DMS114 treated with DMSO at 0.1 percent for 48 hours (cell line): ENCODE measurements around the gene TTYH3.
"Not testable (repeated sequence)": the region's sequence is repeated elsewhere in the genome, so short reads cannot be mapped to it uniquely, and the experiment has no call there.

ENCODE experiments used
- DNase-seq: peaks from one replicate; lab custom pipeline; 2025; ENCODE audit not compliant: unreplicated experiment; lab: John Stamatoyannopoulos, UW

The TTYH3 gene

DNA sequence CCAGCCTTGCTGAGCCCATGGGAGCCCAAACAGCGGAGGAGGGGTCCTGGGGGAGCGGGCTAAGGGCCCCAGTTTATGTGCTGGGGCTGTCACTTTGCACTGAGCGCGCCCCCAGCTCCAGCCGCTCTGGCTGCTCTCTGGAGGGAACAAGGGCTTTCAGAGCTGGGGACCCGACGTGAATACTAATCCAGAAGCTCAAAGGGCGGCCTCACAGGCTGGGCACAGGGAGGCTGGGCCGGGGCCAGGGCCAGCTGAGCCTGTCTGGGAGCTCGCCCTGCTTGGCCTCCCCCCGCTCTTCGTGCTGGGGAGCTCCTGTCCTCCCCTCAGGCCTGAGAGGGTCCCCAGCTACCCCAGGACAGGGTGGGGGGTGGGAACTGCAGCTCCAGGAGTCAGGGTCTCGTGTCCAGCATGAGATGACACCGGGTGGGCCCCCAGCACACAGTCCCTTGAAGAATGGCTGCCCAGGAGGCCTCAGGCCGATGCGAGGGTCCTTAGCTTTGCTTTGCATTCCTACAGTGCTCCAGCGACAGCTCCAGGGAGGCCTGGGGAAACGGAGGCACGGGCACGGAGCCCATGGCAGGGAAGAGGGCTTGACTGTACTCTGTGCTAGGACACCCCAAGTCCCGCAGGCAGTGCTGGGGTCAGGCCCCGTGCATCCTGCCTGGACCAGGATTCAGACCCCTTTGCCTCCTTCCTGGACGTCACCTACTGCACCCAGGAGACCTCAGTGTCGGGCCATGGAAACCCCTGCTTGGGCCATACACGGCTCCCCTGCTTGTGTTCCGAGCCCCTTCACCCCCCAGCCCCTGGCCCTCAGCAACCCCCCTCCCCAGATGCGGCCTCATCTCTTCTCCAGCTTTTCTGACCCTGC lies 50.4 kb downstream of the TTYH3 start:
- DNase-seq, result no peak

DNA sequence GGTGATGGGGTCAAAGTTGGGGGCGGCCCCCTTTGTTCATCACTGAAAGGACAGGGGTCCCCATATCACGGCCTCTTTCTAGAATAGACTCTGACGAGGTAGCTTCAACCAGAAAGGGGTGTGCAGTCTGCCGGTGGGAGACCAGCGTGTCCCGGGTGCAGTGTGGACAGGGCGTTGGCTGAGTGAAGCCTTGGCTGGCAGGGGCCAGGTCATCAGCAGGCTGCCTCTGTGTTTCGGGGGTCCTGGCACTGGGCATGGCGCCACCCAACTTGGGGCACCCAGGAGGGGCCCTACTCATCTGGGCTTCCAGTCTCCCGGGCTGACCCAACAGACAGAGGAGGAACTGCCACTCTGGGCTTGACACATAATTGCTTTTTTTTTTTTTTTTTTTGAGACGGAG lies 52.7 kb downstream of the TTYH3 start:
- DNase-seq, result no peak

DNA sequence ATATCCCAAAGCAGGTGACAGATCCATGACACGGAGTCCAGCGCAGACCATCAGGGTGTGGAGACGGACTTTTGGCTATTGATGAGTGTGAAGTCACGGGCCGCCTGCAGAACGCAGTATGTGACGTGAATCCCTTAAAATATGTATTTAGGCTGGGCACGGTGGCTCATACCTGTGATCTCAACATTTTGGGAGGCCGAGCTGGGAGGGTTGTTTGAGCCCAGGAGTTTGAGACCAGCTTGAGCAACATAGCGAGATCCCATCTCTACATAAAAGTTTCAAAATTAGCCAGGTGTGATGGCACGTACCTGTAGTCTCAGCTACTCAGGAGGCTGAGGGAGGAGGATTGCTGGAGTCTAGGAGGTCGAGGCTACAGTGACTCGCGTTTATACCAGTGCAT lies 54.3 kb downstream of the TTYH3 start:
- DNase-seq, result no peak

DNA sequence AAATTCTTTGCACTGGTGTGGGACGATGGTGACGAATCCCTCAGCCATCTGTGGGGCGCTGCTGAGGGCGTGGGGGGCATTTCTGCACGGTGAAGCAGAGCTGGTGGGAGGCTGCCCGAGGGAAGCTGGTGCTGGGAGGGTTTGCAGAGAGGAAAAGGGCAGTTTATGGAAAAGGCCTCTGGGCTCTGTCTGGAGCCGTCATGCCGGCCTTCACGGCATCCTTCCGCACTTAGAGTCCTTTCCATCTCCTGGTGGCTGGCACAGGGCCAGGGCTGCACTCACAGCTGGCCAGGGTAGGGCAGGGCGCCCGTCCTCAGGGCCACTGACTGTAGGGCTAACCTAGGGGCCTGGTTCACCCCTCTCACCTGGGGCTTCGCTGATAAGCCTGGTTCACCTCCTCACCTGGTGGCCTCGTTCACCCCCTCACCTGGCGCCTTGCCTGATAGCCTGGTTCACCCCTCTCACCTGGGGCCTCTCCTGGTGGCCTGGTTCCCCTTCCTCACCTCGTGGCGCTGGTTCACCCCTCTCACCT lies 55.6 kb downstream of the TTYH3 start:
- no peak for DNase-seq

DNA sequence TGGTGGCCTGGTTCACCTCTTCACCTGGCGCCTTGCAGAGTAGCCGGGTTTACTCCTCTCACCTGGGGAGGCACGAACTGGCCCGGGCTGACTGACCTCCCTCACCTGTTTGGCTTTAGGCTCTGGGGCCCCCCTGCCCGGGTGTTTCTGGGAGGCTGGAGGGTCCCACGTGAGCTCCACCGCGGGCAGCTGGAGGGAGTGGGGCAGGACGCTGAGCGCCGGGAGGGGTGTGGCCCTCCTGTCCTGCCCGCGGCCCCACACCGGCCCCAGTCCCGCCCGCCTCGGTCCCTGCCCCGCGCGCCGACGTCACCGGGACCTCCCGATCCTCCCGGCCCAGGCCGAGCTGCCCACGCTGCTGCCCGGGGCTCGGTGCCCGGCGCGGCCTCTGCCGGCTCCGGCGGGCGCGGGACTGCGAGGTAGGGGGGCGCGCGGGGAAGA lies 56.1 kb downstream of the TTYH3 start, which contains the start of gene AMZ1:
Gene AMZ1 (plus strand): TSS at position 322 of the 438 bp plus-strand sequence. CDS start 12,250 bp downstream, outside the sequence.
- no peak for DNase-seq

DNA sequence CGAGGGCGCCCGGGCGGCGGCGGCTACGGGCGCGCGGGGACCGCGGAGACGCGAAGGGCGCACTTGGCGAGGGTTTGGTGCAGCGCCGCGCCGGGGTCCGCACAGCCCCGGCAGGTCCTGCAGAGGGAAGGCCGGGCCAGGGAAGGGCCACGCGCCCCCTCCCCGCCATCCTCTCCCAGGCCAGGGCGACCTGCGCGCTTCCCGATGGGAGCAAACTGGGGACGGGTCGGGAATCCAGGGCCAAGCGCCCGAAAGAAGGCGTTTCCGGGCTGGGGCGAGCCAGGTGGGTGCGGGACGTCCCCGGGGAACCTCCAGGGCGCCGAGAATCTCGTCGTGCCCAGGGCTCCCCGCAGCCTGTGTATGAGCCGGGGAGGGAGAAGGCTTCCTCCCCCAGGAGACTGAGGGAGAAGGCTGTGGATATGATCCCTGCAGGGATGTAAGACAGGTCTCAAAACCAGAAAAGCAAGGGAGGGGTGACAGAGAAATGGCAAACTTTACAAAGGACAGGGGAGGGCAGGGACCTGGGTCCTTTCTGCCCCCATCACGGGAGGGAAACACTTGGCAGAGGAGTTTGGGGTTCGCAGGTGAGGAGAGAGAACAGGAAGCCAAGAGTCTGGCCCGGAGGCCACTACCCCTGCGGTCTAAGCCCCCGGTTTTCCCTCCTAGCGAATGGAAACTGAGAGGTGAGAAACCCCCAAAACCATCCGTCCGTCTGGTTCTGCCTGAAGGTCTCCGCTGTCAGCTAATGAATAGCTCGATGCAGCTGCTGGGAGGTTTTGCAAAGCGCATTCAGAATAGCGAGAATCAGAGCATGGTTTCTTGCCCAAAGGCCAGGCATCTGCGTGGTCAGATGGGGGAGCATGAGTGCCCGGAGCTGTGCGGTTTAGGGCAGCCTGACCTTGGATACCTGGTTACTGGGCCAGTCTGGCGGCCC lies 56.9 kb downstream of the TTYH3 start:
- no peak for DNase-seq

DNA sequence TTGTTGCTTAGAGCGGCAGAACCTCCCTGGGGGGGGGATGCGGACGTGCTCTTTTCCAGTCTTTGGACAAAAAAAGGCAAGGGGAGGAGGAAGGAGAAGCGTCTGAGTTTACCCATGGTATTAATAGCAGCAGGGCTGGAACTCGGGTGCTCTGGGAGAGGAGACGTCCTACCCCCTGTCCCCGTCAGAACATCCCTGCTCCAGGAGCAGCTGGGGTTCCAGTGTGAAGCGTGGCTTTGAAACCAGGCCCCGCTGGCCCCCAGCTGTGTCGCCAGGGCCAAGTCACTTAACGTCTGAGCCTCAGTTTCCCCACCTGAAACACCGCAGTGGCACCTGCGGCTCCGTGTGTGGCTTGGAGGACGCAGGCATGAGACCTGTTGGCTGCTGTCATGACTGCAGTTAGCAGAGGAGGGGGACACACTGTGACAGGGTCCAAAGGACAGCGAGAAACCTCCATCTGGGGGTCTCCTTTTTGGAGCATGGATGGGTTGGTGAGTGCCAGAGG lies 57.6 kb downstream of the TTYH3 start:
- DNase-seq, result no peak

DNA sequence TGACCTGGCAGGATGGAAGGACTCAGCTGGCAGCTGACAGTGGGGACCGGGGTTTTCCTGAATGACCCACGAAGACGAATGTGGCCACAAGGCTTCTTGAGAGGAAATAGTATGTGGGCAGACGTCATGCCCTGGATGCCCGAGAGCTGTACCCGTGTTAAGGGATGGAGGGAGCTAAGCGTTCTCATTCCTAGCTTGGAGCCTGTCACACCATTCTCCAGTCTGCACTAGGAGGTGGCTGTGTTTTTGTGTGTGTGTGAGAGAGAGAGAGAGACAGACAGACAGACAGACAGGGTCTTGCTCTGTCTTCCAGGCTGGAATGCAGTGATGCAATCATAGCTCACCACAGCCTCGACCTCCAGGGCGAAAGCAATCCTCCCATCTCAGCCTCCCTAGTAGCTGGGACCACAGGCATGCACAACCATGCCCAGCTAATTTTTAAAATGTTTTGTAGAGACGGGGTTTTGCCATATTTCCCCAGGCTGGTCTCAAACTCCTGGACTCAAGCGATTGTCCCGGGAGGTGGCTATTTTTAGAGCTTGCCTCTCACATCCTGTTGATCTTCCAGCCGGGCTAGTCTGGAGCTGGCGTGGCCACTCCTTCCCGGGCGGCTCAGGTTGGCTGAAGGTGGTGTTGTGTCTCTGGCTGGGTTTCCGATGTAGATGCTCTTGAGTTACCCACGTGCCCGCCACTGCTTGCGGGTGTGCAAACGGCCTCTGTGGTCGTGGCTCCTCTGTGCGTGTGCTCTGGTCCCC lies 58.3 kb downstream of the TTYH3 start:
- DNase-seq, result no peak

DNA sequence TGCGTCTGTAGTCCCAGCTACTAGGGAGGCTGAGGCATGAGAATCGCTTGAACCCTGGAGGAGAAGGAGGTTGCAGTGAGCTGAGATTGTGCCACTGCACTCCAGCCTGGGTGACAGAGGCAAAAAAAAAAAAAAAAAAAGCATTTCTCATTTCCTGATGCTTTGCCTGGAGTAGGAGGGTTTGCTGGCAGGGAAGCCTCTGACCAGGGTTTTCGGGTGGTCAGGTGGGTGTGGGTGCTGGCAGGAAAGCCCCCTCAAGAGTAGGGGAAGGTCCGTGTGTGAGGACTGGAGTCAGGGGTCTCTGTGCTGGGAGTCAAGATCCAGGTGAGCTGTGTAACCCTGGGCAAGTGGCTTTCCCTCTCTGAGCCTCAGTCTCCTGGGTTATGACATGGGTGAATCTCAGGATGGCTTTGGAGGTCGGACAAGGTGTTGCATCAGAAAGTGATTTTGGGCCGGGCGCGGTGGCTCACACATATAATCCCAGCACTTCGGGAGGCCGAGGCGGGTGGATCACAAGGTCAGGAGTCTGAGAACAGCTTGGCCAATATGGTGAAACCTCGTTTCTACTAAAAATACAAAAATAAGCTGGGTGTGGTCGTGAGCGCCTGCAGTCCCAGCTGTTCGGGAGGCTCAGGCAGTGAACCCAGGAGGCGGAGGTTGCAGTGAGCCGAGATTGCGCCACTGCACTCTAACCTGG lies 59.4 kb downstream of the TTYH3 start:
- DNase-seq, result no peak

DNA sequence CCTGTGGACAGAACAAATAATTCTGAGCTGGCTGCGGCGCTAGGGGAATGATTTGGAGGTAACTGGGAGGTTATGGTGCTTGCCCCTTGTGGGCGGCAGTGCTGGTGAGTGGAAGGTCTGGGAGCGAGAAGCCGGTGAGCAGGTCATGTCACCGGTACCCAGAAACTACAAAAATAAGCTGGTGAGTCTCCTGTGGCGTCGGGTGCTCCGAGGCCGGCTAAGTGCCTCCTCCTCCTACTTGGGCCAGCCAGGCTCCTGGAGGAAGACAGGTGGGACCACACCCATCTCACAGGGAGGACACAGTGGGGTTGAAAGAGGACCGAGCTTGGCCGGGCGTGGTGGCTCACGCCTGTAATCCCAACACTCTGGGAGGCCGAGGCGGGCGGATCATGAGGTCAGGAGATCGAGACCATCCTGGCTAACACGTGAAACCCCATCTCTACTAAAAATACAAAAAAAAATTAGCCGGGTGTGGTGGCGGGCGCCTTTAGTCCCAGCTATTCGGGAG lies 60.2 kb downstream of the TTYH3 start:
- not testable (repeated sequence) for DNase-seq

DNA sequence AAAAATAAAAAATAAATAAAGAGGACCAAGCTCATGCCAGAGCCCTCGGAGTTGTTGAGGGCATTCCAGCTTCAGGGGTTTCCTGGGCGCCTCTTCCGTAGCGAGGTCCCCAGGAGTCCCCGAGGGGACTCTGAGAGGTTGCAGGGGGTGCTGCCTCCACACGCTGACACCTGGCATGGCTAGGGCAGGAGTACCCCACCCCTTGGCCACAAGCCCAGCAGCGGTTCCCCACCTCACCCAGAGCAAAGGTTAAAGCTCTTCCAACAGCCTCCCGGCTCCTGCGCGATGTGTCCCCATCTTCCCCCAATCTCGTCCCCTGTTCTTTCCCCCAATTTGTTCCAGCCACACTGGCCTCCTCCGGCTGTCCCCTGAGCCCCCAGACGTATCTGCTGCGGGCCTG lies 60.8 kb downstream of the TTYH3 start:
- no peak for DNase-seq

DNA sequence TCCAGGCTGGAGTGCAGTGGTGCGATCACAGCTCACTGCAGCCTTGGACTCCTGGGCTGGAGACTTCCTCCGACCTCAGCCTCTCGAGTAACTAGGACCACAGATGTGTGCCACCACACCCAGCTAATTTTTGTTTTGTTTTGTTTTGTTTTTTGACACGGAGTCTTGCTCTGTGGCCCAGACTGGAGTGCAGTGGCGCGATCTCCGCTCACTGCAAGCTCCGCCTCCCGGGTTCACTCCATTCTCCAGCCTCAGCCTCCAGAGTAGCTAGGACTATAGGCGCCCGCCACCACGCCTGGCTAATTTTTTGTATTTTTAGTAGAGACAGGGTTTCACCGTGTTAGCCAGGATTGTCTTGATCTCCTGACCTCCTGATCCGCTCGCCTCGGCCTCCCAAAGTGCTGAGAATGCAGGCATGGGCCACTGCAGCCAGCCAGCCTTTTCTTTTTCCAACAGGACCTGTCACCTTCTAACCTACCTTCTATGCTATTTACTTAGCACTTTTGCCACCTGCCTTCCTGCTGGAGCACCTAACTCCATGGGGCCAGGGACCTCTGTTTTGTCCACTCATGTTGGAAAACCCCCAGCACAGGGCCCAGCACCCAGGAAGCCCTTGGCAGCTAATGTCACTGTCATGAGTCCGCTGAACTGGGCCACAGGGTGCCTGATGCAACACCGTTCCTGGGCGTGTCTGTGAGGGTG lies 61.8 kb downstream of the TTYH3 start:
- DNase-seq, result not testable (repeated sequence)

DNA sequence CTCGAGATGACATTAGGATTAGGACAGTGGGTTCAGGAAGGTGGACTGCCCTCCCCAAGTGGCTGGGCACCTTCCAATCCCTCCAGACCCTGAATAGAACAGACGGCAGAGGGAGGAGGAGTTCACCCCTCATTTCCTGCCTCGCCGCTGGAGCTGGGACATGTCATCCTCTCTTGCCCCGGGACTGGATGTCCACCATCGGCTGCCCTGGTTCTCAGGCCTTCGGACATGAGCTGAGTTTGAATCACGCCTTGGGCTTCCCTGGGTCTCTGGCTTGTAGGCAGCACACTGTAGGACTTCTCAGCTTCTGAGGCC lies 62.3 kb downstream of the TTYH3 start:
- DNase-seq, result not testable (repeated sequence)

DNA sequence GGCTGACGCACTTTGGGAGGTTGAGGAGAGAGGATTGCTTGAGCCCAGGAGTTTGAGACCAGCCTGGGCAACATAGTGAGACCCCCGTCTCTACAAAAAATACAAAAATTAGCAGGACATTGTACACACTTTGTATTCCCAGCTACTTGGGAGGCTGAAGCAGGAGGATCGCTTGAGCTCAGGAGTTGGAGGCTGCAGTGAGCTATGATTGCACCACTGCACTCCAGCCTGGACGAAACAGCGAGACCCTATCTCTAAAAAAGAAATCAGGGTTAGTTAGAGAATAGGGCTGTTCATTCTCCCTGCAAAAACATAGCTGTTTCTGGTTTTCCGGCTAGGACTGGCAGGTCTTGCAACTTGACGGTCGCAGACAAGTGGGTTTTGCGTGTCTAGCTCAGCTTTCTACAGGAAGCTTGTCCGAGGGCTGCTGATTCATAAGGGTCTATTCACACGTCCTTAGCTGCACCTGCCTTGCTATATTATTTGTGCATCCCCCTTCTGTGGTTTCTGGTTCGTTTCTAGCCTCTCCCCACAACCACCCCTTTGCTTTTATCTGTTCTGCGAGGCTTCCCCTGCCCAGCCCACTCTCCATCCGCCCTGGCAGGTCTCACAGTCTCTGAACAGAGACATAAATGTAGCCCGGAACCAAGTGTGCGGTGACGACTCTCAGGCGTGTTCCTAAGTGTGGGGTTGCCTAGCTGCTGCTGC lies 66.9 kb downstream of the TTYH3 start:
- no peak for DNase-seq

DNA sequence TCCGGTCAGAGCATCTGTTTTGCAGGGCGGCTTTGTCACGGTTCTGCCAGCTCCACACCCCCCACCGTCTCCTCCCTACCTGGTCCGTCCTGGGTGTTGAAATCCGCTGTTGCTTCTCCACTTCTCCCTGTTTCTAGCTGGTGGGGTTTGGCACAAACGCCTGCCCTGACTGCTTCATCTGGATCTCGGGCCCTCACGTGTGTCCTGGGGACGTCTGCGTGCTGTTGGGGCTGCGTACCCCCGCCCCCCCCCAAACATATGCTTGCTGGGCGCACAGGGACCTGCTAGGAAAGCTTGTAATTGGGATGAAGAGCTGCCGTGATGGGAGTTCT lies 67.5 kb downstream of the TTYH3 start:
- no peak for DNase-seq

DNA sequence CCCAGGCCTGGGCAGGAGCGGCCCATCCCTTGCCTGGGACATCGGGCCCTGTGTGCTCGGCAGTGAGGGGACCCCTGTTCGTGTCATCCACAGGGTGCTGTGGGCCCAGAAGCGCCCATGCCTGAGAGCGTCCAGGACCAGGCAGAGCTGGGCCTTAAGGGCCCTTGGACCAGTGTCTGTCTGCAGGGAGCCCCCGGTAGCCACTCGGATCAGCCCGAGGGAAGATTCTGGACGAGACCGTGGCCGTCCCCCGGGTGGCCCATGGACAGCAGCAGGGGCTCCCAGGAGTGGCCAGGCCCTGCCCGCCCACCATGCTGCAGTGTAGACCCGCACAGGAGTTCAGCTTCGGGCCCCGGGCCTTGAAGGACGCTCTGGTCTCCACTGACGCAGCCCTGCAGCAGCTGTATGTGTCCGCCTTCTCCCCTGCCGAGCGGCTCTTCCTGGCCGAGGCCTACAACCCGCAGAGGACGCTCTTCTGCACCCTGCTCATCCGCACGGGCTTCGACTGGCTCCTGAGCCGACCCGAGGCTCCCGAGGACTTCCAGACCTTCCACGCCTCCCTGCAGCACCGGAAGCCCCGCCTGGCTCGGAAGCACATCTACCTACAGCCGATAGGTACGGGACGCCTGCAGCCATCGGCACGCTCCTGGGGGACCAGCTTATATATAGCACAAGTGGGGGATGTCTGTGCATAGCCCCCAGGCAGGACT lies 68.5 kb downstream of the TTYH3 start:
- DNase-seq, result no peak

DNA sequence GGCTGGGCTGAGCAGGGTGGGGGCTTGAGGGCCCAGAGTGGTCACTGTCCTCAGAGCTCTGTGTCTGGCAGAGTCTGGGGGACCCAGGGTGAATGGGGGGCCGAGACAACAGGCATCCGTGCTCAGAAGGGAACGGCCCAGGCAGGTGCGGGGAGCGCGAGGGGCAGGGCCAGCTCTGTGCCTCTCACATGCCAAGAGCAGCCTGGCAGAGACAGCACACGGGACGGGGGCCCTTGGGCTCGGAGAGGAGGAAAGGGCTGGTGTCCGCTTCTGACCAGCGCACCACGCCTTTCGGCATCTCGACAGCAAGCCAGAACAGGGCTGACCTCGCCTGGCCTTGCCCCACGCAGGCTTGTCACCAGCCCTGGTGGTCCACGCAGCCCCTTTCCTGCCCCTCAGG lies 69.6 kb downstream of the TTYH3 start:
- DNase-seq, result no peak
